Stomach (tissue), 9 donors: ENCODE results near the gene STIM1. TPM values are rescaled to one million over a fixed set of nuclear protein-coding genes. Genes with fewer than 3 reads are reported as not detected.

Source experiments
- DNase-seq, 2 donors: peaks; one replicate each; pipeline versions ENCODE4 v3.0.0 to v3.0.0-alpha.2; 2013 to 2019
- H3K27ac ChIP-seq, 5 donors: fragments of 200-600 bp in 4 of 5; sonication (generic) in 4 of 5; one replicate each; pipeline ENCODE4 v1.5.1; 2013 to 2019; ENCODE audit warnings: mild to moderate bottlenecking in 1 of 5, moderate library complexity in 1 of 5
- H3K27me3 ChIP-seq, 3 donors: fragments of 200-600 bp; sonication (generic); one replicate each; pipeline ENCODE4 v1.5.1; 2017 to 2019; ENCODE audit warnings: mixed run types in 1 of 3
- H3K36me3 ChIP-seq, 4 donors: fragments of 200-600 bp; sonication (generic); 1 replicate in 3 of 4; 2 replicates in 1 of 4; pipeline ENCODE4 v1.5.1; 2016 to 2019
- H3K4me1 ChIP-seq, 4 donors: fragments of 200-600 bp; sonication (generic); one replicate each; pipeline ENCODE4 v1.5.1; 2016 to 2019
- H3K4me3 ChIP-seq, 4 donors: fragments of 200-600 bp; sonication (generic) in 3 of 4; one replicate each; pipeline ENCODE4 v1.5.1; 2016 to 2019; ENCODE audit warnings: mild to moderate bottlenecking in 1 of 4
- H3K9me3 ChIP-seq, 4 donors: fragments of 200-600 bp; sonication (generic); one replicate each; pipeline ENCODE4 v1.5.1; 2016 to 2019
- CTCF ChIP-seq, 7 experiments: fragments of 450-650 bp in 4 of 7; fragments of 200-600 bp in 3 of 7; sonication (generic) in 3 of 7; IDR thresholded peaks; one replicate each; pipeline ENCODE4 v1.5.1; 2016 to 2019; ENCODE audit warnings: antibody characterized with exemption in 7 of 7, control low read depth in 2 of 7, mild to moderate bottlenecking in 1 of 7
- EP300 ChIP-seq: sonication (generic); formaldehyde crosslinking; IDR thresholded peaks from one replicate; pipeline ENCODE4 v1.6.1; 2017; ENCODE audit warnings: antibody characterized with exemption
- POLR2A ChIP-seq, 4 donors: fragments of 450-650 bp; IDR thresholded peaks; one replicate each; pipeline ENCODE4 v1.6.1; 2016; ENCODE audit warnings: antibody characterized with exemption in 4 of 4, control low read depth in 2 of 4, mild to moderate bottlenecking in 1 of 4, moderate library complexity in 1 of 4
- POLR2AphosphoS5 ChIP-seq, 3 donors: sonication (generic); formaldehyde crosslinking; IDR thresholded peaks; one replicate each; pipeline ENCODE4 v1.6.1; 2016; ENCODE audit warnings: antibody characterized with exemption in 3 of 3
- WGBS, 5 donors: extraction: QIAGEN DNeasy Blood & Tissue Kit in 3 of 5; methylation state at CpG; one replicate each; pipeline versions ENCODE4 v1.1.5 to v1.1.7; 2013 to 2018; 5-methylcytosine and 5-hydroxymethylcytosine counted together
- intact Hi-C: fragments of 100-400 bp; cut with DNase I; formaldehyde crosslinking; loops from one replicate; pipeline ENCODE4 v1.15.1; 2023; ENCODE audit warnings: low total_unique reads
- polyA plus RNA-seq, 3 donors: library from polyadenylated mRNA; stranded (reverse); fragments of 200-250 nt; gene quantifications; one replicate each; pipeline ENCODE4 v1.2.3, GENCODE V29; 2013
- total RNA-seq, 5 donors: library from RNA; depleted of rRNA; stranded (reverse); fragments of >200 nt; gene quantifications; one replicate each; pipeline versions ENCODE4 v1.1.0 to v1.2.3, GENCODE V29; 2014 to 2016
- donor health status: healthy with polysubstance abuse.
- donor health status: Bipolar disorder and iron deficiency.
- donor health status: healthy.

Gene STIM1
- total and polyA plus RNA-seq, 8 donors = 8.7 to 70.7 (median 34.3) TPM

- intact Hi-C loops = no loop called here
- Histone ChIP-seq H3K4me1 (peaks cover 31 to 59% (median 55%) of the 10 kb centered on the region in 4 donors), H3K36me3 (no peaks in the 10 kb centered on the region), H3K9me3 (no peaks in the 10 kb centered on the region), H3K4me3 (peak overlapping the region; percentile 59 to 97 (median 78)), H3K27ac (peak overlapping the region; percentile 92 to 99 (median 98)), H3K27me3 (no peaks in the 10 kb centered on the region)
- TF ChIP-seq EP300 (no peak), POLR2A (IDR thresholded peaks at IDR 0.05) (no peak), CTCF (IDR thresholded peaks at IDR 0.05) (no peak), POLR2AphosphoS5 (IDR thresholded peaks at IDR 0.05) (no peak)
- DNase-seq = no peak
- WGBS, 5 donors = 1 to 4% (median 3%) methylated on average over 15 to 46 of the region's 46 CpGs
Measured at GRCh38 chr11:3840004-3840869, 15.2 kb upstream of the STIM1 start.

GRCh38 chr11:3840870-3841425, 14.5 kb upstream of the STIM1 start, which contains the start of gene RHOG:
Gene RHOG (minus strand): TSS chr11:3840959. CDS start chr11:3828138, 12,821 bp downstream.
- Histone ChIP-seq H3K36me3 (no peaks in the 10 kb centered on the region), H3K27me3 (no peaks in the 10 kb centered on the region), H3K4me1 (peaks cover 31 to 52% (median 48%) of the 10 kb centered on the region in 4 donors), H3K9me3 (no peaks in the 10 kb centered on the region), H3K27ac (peak within 1 kb of the TSS; percentile 98 to 99 (median 98)), H3K4me3 (peak within 1 kb of the TSS; percentile 59 to 97 (median 78))
- WGBS, 5 donors = 0 to 1% (median 1%) methylated on average over 10 to 41 of the region's 42 CpGs
- peak; percentile 81 to 93 for DNase-seq
- intact Hi-C loops = no loop called here
- TF ChIP-seq POLR2AphosphoS5 (IDR thresholded peaks at IDR 0.05) (peak in 2 of 3 donors; percentile 14 to 64), POLR2A (IDR thresholded peaks at IDR 0.05) (no peak), EP300 (no peak)

GRCh38 chr11:3841426-3842350, 13.8 kb upstream of the STIM1 start:
- Histone ChIP-seq H3K27ac (peak overlapping the region; percentile 98 to 99 (median 98)), H3K27me3 (no peaks in the 10 kb centered on the region), H3K9me3 (no peaks in the 10 kb centered on the region), H3K36me3 (no peaks in the 10 kb centered on the region), H3K4me1 (peaks cover 31 to 45% (median 41%) of the 10 kb centered on the region in 4 donors), H3K4me3 (peak overlapping the region; percentile 59 to 97 (median 78))
- peak; percentile 89 to 95 for DNase-seq
- WGBS, 5 donors = 22 to 33% (median 24%) methylated on average over 29 to 44 of the region's 44 CpGs
- intact Hi-C loops = no loop called here
- no peak for TF ChIP-seq POLR2A (IDR thresholded peaks at IDR 0.05)
- peak in 4 of 7 experiments; percentile 48 to 73 (median 66) for TF ChIP-seq CTCF (IDR thresholded peaks at IDR 0.05)
- TF ChIP-seq POLR2AphosphoS5 (IDR thresholded peaks at IDR 0.05) = peak in 2 of 3 donors; percentile 59 to 65

GRCh38 chr11:3843326-3843725, 12.1 kb upstream of the STIM1 start:
- H3K4me3 ChIP-seq = no peak overlapping the region
- no peaks in the 10 kb centered on the region for H3K36me3 ChIP-seq
- no peak overlapping the region for H3K27ac ChIP-seq
- TF ChIP-seq EP300 (no peak), POLR2A (IDR thresholded peaks at IDR 0.05) (no peak), CTCF (IDR thresholded peaks at IDR 0.05) (no peak), POLR2AphosphoS5 (IDR thresholded peaks at IDR 0.05) (no peak)
- intact Hi-C loops = no loop called here
- WGBS, 5 donors = 77 to 93% (median 86%) methylated on average over 3 of the region's 3 CpGs
- no peaks in the 10 kb centered on the region for H3K27me3 ChIP-seq
- no peaks in the 10 kb centered on the region for H3K9me3 ChIP-seq
- peaks cover 19 to 30% (median 26%) of the 10 kb centered on the region in 4 donors for H3K4me1 ChIP-seq
- DNase-seq = no peak
